Rectal smooth muscle tissue (tissue), 1 donor: ENCODE data around the gene CASKIN1.
A peak's percentile ranks its signal among the peaks of the same experiment; 100 is the strongest.

Experiments
- H3K27ac ChIP-seq: one replicate; pipeline ENCODE4 v1.7.0; 2013; ENCODE audit warnings: low read depth, low read length, inconsistent platforms
- H3K27me3 ChIP-seq: one replicate; pipeline ENCODE4 v1.7.0; 2013; ENCODE audit warnings: low read length; ENCODE audit not compliant: control insufficient read depth, insufficient read depth
- H3K36me3 ChIP-seq: one replicate; pipeline ENCODE4 v1.7.0; 2013; ENCODE audit warnings: low read length; ENCODE audit not compliant: control insufficient read depth, insufficient read depth
- H3K4me1 ChIP-seq: one replicate; pipeline ENCODE4 v1.7.0; 2013; ENCODE audit warnings: low read length; ENCODE audit not compliant: control insufficient read depth, insufficient read depth
- H3K4me3 ChIP-seq: one replicate; pipeline ENCODE4 v1.7.0; 2013; ENCODE audit warnings: low read length
- H3K9ac ChIP-seq: one replicate; pipeline ENCODE4 v1.7.0; 2013; ENCODE audit warnings: low read length

Gene CASKIN1

GRCh38 chr16:2170587-2171435 is 25.6 kb downstream of the CASKIN1 start:
- H3K4me1 ChIP-seq, result no peaks in the 10 kb centered on the region
- peaks cover 29% of the 10 kb centered on the region for H3K36me3 ChIP-seq
- H3K9ac ChIP-seq, result no peak overlapping the region
- H3K27ac ChIP-seq, result no peak overlapping the region
- no peak overlapping the region for H3K4me3 ChIP-seq
- H3K27me3 ChIP-seq, result no peaks in the 10 kb centered on the region

DNA sequence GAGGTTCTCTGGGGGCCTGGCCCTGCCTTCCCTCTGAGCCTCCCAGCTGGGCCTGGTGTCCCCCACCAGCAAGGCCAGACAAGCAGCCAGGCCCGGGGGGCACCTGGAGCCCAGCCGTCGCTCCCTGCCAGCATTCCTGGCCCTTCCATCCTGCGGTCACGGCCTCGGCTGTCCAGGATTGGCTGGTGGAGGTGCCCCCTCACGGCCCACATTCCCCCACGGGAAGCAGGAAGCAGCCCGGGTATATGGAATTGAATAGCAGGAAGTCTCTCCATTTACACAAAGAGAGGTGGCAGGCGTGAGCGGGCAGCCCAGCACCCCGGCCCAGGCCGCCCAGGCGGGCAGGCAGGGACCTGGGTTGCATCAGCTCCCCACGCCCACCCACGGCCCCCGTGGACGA is 26.3 kb downstream of the CASKIN1 start:
- Histone ChIP-seq H3K4me1 (no peaks in the 10 kb centered on the region), H3K9ac (no peak overlapping the region), H3K36me3 (peaks cover 23% of the 10 kb centered on the region), H3K27me3 (no peaks in the 10 kb centered on the region), H3K27ac (no peak overlapping the region), H3K4me3 (no peak overlapping the region)

GRCh38 chr16:2167068-2167638 is 29.3 kb downstream of the CASKIN1 start:
- no peak overlapping the region for H3K4me3 ChIP-seq

DNA sequence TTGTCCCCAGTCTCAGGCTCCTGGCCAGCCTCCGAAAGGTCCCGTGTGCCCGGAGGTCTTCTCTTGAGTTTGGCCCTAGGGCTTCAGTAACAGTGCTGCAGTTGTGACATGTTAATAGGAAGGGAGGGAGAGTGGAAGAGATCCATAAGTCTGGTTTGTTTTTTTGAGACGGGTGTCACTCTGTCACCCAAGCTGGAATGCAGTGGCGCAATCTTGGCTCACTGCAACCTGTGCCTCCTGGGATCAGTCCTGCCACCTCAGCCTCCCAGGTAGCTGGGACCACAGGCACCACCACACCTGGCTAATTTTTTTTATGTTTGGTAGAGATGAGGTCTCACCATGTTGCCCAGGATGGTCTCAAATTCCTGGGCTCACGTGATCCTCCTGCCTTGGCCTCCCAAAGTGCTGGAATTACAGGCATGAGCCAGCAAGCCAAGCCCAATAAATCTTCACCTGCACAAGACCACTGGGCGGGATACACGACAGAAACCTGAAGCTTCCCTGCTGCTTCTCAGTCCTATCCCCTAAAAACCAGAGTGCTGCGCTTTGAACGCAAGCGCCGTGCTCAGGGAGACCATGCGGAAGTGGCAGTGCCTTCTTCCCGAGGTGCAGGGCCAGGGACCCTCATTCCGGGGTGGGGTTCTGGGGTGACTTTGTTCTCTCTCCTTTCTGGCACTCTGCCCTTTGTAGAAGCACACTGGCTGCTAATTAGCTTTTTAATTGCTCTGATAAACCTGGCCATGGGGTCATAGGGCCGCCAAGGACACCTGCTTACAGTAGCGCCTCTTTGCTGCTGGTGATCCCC is 29.9 kb downstream of the CASKIN1 start:
- Histone ChIP-seq H3K36me3 (peaks cover 5% of the 10 kb centered on the region), H3K4me1 (peaks cover 2% of the 10 kb centered on the region), H3K27ac (no peak overlapping the region), H3K9ac (no peak overlapping the region), H3K4me3 (no peak overlapping the region), H3K27me3 (no peaks in the 10 kb centered on the region)

More at GRCh38 chr16:2167068-2167638, 29.3 kb downstream of the CASKIN1 start:
- H3K27ac ChIP-seq, result no peak overlapping the region
- H3K4me1 ChIP-seq, result no peaks in the 10 kb centered on the region
- H3K27me3 ChIP-seq, result no peaks in the 10 kb centered on the region
- H3K9ac ChIP-seq, result no peak overlapping the region
- H3K36me3 ChIP-seq, result peaks cover 5% of the 10 kb centered on the region

DNA sequence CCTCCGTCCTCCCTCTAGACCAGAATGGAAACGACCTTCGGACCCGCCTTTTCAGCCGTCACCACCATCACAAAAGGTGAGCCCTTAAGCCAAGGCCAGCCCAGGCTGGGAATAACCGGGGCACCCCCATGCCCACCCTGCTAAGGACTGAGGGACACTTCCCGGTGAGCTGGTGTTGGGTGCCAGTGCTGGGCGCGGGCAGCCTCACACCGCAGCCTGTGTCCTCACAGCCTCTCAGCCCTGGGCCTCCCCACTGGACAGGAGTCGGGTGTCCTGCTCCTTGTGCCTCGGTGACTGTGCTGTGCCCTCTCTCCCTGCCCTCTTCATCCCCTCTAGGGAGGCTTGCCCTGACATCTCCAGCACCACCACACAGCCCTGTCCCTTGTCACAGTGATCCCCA is 30.5 kb downstream of the CASKIN1 start:
- Histone ChIP-seq H3K27ac (no peak overlapping the region), H3K27me3 (no peaks in the 10 kb centered on the region), H3K36me3 (peaks cover 5% of the 10 kb centered on the region), H3K4me1 (peaks cover 5% of the 10 kb centered on the region), H3K9ac (no peak overlapping the region), H3K4me3 (no peak overlapping the region)

DNA sequence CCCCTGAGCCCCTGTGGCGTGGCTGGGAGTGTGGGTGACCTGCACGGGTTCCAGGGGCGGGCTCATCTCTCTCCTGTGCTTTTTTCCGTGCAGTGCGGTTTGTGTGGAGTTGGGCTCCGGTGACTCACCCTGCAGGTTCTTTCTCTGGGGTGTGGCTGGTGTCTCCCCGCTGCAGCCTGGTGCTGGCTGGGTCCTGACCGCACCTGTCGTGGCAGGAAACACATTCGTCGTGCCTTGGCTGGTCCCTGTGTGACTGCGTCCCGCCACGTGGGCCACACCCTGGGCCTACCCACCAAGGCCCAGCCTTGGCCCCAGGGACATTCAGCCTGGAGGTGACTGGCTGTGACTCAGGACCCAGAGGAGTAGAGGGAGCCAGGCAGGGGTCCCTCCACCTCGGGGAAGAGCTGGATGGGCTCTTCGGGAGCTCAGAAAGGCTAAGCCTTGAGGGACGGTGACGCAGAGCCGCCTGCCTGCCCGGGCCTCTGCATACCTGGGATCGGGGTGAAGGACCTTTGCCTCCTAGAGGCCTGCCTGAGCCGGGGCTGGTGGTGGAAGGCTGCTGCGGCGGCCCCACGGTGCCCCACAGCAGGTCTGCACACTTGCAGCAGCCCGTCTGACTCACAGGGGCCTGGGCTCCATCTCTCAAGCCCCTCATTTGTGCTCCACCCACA is 33.1 kb downstream of the CASKIN1 start:
- H3K4me1 ChIP-seq, result peaks cover 20% of the 10 kb centered on the region
- H3K36me3 ChIP-seq, result peaks cover 2% of the 10 kb centered on the region
- H3K9ac ChIP-seq, result no peak overlapping the region
- no peak overlapping the region for H3K4me3 ChIP-seq
- no peak overlapping the region for H3K27ac ChIP-seq
- no peaks in the 10 kb centered on the region for H3K27me3 ChIP-seq

DNA sequence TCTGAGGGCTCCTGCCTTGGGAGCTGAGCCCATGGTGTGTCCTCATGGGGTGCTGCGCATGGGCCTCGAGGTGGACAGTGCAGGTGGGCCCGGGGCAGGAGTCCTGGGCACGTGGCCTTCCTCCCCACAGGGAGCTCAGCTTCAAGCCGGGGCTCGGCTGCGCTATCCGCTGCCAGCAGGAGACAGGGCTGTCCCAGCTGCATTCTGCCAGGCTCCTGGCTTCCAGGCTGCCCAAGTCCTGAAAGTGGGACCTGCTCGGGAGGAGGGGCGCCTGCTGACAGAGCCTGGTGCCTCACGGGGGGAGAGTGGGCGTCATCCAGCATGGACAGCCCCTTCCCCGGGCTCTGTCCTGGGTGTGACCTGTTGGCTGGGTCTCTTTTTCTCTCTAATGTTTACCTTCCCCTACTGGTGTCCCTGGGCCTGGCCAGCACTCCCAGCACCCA is 33.7 kb downstream of the CASKIN1 start:
- Histone ChIP-seq H3K36me3 (no peaks in the 10 kb centered on the region), H3K4me1 (peaks cover 27% of the 10 kb centered on the region), H3K27me3 (no peaks in the 10 kb centered on the region), H3K4me3 (no peak overlapping the region), H3K27ac (no peak overlapping the region), H3K9ac (no peak overlapping the region)

DNA sequence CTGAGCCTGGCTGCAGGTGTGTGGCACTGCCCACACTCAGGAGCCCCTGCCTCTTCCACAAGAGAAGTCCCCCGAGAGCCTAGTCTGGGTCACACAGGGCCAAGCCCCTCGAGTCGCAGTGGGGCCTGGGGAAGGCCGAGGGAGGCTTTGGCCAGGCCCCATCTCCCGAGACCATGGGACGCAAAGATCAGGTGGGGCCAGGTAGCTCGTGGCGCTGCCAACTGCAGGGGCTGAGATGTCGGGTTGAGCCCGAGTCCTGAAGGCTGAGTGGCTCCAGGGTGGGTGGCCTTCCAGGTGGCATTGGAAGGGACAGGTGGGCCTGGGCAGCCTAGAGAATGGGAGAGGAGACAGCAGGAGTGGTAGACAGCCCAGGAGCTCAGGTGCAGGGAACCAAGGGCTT is 34.5 kb downstream of the CASKIN1 start:
- H3K27me3 ChIP-seq, result no peaks in the 10 kb centered on the region
- H3K36me3 ChIP-seq, result no peaks in the 10 kb centered on the region
- peaks cover 35% of the 10 kb centered on the region for H3K4me1 ChIP-seq
- H3K4me3 ChIP-seq, result no peak overlapping the region
- H3K27ac ChIP-seq, result no peak overlapping the region
- H3K9ac ChIP-seq, result no peak overlapping the region

DNA sequence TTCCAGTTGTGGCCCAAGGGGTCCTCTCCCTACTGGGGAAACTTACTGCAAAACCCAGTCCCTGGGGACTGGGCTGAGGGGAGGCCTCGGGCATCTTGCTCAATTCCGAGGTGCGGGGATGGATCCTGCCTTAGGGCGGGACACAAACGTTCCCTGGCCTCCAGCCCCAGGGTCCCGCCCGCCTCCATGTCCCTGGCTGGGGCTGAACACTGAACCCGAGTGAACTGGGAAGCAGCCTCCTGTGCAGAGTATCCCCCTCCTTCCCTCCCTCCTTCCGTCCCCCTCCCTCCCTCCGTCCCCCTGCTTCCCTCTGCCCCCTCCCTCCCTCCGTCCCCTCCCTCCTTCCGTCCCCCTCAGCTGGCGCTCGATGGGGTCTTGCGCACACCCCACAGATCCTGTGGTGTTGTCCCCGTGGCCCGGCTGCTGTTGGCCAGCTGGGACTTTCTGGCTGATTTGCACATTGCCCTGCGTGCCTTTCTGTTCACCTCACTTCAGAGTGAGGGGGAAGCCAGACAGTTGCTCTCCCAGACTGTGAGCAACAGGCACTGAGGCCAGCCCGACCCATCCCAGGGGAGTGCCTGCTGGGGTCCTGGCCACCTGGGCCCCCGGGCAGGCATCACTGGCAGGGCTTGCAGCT is 35.4 kb downstream of the CASKIN1 start:
- H3K4me3 ChIP-seq, result peak overlapping the region; percentile 15

GRCh38 chr16:2159175-2159838 is 37.1 kb downstream of the CASKIN1 start:
- H3K9ac ChIP-seq, result no peak overlapping the region
- peak overlapping the region; percentile 35 for H3K4me3 ChIP-seq
- H3K4me1 ChIP-seq, result peaks cover 41% of the 10 kb centered on the region

More for the DNA sequence above, 35.4 kb downstream of the CASKIN1 start:
- Histone ChIP-seq H3K27ac (peak overlapping the region; percentile 45), H3K27me3 (no peaks in the 10 kb centered on the region), H3K36me3 (no peaks in the 10 kb centered on the region), H3K4me1 (peaks cover 41% of the 10 kb centered on the region), H3K9ac (no peak overlapping the region)

DNA sequence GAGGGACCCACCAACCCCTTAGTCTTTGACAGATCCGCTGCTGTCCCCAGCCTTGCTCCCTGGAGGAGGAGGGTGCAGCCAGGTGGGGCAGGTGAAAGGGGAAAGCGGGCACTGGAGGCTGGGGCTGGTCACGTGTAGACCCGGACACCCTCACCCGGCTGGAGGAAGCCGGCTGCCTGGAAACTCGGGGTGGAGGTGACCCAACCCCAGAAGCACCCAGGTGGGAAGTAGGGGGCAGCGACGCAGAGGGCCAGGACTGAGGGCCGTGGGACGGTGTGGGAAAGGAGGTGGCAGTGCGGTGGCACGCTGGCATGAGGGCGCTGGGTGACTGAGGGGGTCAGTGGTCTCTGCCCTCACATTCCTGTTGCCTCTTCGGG is 38.2 kb downstream of the CASKIN1 start:
- peaks cover 50% of the 10 kb centered on the region for H3K4me1 ChIP-seq
- peak overlapping the region; percentile 93 for H3K27ac ChIP-seq
- no peak overlapping the region for H3K9ac ChIP-seq
- H3K4me3 ChIP-seq, result peak overlapping the region; percentile 35
- H3K36me3 ChIP-seq, result no peaks in the 10 kb centered on the region
- no peaks in the 10 kb centered on the region for H3K27me3 ChIP-seq

More at GRCh38 chr16:2159175-2159838, 37.1 kb downstream of the CASKIN1 start:
- H3K27me3 ChIP-seq, result no peaks in the 10 kb centered on the region
- H3K27ac ChIP-seq, result peak overlapping the region; percentile 93
- no peaks in the 10 kb centered on the region for H3K36me3 ChIP-seq
